NOMO-1 (cell line): ENCODE results near the gene SNX17.
A peak's percentile ranks its signal among the peaks of the same experiment; 100 is the strongest.

Experiments used
- DNase-seq, 2 experiments: peaks; one replicate each; lab custom pipeline; 2025; ENCODE audit not compliant: unreplicated experiment in 2 of 2; lab: John Stamatoyannopoulos, UW

The SNX17 gene

GRCh38 chr2:27363933-27364332 is 6.5 kb upstream of the SNX17 start:
- DNase-seq, result no peak

- peak; percentile 35 to 37 for DNase-seq
Measured at GRCh38 chr2:27369471-27370025, 868 bp upstream of the SNX17 start.

GRCh38 chr2:27370816-27371620 is 602 bp downstream of the SNX17 start:
- DNase-seq, result peak; percentile 74 to 93

- no peak for DNase-seq
Measured at GRCh38 chr2:27372937-27373336, 2.5 kb downstream of the SNX17 start.

GRCh38 chr2:27373567-27373966 is 3.2 kb downstream of the SNX17 start:
- no peak for DNase-seq

GRCh38 chr2:27375513-27376099 is 5.2 kb downstream of the SNX17 start:
- DNase-seq, result no peak

- DNase-seq, result no peak
Measured at GRCh38 chr2:27376151-27376865, 5.9 kb downstream of the SNX17 start.

- no peak for DNase-seq
Measured at GRCh38 chr2:27376866-27377617, 6.6 kb downstream of the SNX17 start.

- DNase-seq, result no peak
Measured at GRCh38 chr2:27377618-27378095, 7.2 kb downstream of the SNX17 start.

- DNase-seq, result no peak
Measured at GRCh38 chr2:27378096-27378808, 7.8 kb downstream of the SNX17 start.

- no peak for DNase-seq
Measured at GRCh38 chr2:27378809-27379290, 8.4 kb downstream of the SNX17 start.

GRCh38 chr2:27379383-27379835 is 9.0 kb downstream of the SNX17 start:
- DNase-seq, result peak in 1 of 2 experiments; percentile 28

GRCh38 chr2:27379836-27380625 is 9.6 kb downstream of the SNX17 start:
- peak; percentile 50 to 82 for DNase-seq

GRCh38 chr2:27380626-27381545 is 10.5 kb downstream of the SNX17 start, which contains the start of gene ZNF513:
TSS of gene ZNF513 (minus strand) at chr2:27380734. CDS start at chr2:27380526, 208 bp downstream.
- DNase-seq, result peak; percentile 89 to 90

GRCh38 chr2:27381577-27382181 is 11.3 kb downstream of the SNX17 start:
- DNase-seq, result no peak

GRCh38 chr2:27390822-27391679 is 20.6 kb downstream of the SNX17 start:
- no peak for DNase-seq
